Measurements from ENCODE around the gene ARL15.
A peak's percentile ranks its signal among the peaks of the same experiment; 100 is the strongest.

Gene ARL15

DNA sequence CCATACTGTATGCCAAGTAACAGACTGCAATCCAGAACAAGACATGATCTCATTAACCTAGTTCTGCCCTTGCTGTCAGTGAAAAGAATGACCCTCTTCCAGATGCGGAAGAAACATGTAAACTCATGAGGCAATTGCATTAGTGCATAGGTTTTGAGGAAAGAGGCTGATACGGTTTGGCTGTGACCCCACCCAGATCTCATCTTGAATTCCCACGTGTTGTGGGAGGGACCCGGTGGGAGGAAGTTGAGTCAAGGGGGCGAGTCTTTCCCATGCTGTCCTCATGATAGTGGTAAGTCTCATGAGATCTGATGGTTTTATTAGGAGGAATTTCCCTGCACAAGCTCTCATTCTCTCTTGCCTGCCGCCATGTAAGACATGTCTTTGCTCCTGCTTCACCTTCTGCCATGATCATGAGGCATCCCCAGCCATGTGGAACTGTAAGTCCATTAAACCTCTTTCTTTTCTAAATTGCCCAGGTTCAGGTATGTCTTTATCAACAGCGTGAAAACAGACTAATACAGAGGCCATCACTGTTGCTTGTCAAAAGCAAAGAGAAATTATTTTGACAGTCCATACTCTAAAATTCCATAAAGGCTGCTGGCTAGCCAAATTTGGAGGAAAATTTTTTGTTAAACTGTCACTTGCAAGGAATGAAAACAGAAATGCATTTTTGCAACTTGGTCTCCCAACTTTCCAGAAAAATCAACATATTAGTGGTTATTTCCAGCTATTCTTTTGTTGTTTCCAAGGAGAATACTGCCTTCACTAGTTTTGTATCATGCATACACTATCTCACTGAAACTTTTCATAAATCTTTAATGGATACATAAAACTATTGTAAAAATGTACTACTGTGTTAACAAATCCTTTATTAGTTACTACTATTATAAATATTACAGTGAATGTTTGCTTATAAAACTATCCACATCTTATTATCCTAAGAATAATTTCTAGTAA is 3.2 kb upstream of the ARL15 start:
- TF ChIP-seq, protein P1, sequence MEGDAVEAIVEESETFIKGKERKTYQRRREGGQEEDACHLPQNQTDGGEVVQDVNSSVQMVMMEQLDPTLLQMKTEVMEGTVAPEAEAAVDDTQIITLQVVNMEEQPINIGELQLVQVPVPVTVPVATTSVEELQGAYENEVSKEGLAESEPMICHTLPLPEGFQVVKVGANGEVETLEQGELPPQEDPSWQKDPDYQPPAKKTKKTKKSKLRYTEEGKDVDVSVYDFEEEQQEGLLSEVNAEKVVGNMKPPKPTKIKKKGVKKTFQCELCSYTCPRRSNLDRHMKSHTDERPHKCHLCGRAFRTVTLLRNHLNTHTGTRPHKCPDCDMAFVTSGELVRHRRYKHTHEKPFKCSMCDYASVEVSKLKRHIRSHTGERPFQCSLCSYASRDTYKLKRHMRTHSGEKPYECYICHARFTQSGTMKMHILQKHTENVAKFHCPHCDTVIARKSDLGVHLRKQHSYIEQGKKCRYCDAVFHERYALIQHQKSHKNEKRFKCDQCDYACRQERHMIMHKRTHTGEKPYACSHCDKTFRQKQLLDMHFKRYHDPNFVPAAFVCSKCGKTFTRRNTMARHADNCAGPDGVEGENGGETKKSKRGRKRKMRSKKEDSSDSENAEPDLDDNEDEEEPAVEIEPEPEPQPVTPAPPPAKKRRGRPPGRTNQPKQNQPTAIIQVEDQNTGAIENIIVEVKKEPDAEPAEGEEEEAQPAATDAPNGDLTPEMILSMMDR (IDR thresholded peaks at IDR 0.05; ENCODE audit: insufficient read depth, low read depth, low read length, missing control alignments): no peak
- H3K4me3 ChIP-seq (ENCODE audit: low read depth, low read length): no peak overlapping the region
- no peak for DNase-seq (ENCODE audit: low read depth)

DNA sequence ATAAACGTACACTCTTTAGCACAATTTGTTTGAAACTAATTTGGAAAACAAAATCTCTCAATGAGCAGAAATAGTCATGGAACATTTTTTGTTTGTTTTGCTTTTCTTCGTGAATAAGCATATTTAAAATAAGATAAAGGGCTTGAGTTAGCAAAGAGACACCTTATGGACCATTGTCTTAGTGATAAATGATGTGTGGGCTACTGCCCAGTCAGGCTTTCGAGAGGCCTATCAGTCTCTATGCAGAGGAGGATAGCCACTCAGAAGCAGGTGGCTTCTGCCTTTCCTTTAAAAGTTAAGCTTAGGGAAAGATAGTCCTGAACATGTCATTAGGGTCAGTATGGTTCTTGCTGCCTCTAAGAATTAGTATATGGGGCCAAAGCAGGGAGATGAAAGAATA is 2.1 kb upstream of the ARL15 start:
- no peak for DNase-seq (ENCODE audit: low read depth)
- H3K4me3 ChIP-seq (ENCODE audit: low read depth, low read length): no peak overlapping the region
- TF ChIP-seq, protein P1 (IDR thresholded peaks at IDR 0.05; ENCODE audit: insufficient read depth, low read depth, low read length, missing control alignments): no peak

DNA sequence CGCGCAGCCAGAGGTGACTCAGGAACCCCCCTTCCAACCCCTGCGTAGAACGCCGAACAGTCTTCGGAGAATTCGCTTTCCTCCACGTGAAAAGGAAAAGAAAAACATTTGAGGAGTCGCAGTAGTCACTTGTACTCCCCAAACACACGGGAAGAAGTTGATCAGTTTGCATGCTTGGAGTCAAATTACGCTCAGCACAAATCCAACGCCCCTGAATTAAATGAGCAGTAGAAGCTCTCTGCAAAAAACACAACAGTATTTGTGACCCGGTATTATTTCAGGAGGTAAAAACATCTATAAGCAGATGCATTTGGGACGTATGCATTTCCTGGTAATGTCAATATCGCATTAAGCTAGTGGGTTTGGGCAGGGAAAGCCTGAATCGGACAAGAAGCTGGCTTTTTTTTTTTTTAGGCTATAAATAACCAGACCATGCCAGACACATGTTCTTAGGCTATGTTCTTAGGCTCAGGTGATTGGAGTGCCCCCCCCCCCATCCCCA is 854 bp upstream of the ARL15 start:
- peak overlapping the region; percentile 90 for H3K4me3 ChIP-seq (ENCODE audit: low read depth, low read length)
- TF ChIP-seq, protein P1 (IDR thresholded peaks at IDR 0.05; ENCODE audit: insufficient read depth, low read depth, low read length, missing control alignments): no peak
- DNase-seq (ENCODE audit: low read depth): peak; percentile 22

DNA sequence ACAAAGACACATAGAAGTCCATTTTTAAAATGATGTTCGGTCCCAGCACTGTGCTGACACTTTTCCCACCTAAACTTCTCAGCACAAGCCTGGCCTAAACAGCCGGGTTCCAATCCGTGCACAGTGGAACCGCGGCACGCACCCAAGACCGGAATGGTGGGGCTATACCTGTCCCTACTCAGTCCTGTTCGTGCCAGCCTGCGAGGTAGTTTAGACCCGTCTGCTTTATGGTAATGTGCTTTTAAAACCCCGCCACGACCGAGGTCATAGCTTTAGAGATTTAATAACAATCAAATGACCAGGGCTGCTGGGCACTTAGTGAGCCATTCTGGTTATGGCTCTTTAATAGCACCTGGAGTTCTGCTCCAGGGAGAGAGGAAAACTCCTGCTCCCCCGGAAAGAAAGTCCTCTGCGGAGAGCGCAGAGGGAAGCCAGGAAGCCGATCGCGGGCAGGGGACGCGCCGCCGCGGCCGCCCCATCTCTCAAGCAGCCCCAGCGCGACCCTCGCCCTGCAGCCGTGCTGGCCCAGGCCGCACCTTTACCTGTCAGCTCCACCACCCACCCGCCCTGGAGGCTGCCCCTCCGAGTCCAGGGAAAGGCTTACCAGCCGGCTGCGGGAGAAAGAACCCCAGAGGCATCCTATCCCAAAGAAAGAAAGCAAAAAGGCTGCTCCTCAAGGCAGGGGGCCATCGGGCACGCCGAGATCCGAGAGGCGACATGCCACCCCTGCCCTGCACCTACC is 511 bp downstream of the ARL15 start:
- TF ChIP-seq, protein P1 (IDR thresholded peaks at IDR 0.05; ENCODE audit: insufficient read depth, low read depth, low read length, missing control alignments): no peak
- DNase-seq (ENCODE audit: low read depth): peak; percentile 37
- peak overlapping the region; percentile 90 for H3K4me3 ChIP-seq (ENCODE audit: low read depth, low read length)

DNA sequence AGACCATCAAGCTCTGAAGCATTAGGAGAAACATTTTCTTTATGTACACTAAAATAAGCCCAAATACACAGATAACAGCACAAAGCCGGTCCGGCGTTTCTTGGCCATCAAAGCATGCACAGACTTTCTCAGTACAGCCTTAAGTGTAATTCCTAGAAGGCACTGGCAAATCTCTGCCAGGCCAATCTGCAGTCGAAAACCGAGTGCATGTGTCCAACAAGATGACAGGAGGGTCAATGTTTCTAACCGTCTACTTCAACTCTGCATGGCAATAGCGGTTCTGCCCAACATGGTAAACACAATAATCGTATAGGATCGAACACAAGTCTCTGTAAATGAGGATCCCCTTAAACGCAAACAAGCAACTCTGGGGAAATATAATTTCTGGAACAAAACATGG is 1.1 kb downstream of the ARL15 start:
- DNase-seq (ENCODE audit: low read depth): no peak
- peak overlapping the region; percentile 90 for H3K4me3 ChIP-seq (ENCODE audit: low read depth, low read length)
- TF ChIP-seq, protein P1 (IDR thresholded peaks at IDR 0.05; ENCODE audit: insufficient read depth, low read depth, low read length, missing control alignments): no peak

DNA sequence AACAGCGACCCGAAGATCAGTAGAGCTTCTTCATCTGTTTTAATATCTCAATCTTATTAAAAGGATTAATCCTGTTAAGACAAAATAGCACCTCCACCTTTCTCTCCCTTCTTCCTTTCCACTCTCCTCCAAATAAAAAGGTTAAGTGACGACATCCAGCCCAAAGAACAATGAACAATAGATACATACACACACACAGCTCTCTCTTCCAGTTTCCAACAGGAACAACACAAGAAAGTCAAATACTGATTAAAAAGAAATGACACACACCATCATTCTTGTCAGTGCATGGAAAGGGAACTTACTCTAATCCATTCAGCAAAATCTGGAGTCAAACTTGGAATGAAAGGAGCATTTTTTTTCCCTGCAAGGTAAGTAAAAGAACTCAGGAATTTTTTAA is 2.8 kb downstream of the ARL15 start:
- H3K4me3 ChIP-seq (ENCODE audit: low read depth, low read length): no peak overlapping the region
- DNase-seq (ENCODE audit: low read depth): no peak
- TF ChIP-seq, protein P1 (IDR thresholded peaks at IDR 0.05; ENCODE audit: insufficient read depth, low read depth, low read length, missing control alignments): no peak

Data from GM12865 (cell line).